ENCODE data around the gene ARNT2.

The ARNT2 gene

GRCh38 chr15:80442728-80443403 lies 38.7 kb downstream of the ARNT2 start:
- no peak for DNase-seq (ENCODE audit: low read depth)

- no peak for DNase-seq (ENCODE audit: low read depth)
These were observed 40.6 kb downstream of the ARNT2 start for GRCh38 chr15:80444680-80445251.

DNA sequence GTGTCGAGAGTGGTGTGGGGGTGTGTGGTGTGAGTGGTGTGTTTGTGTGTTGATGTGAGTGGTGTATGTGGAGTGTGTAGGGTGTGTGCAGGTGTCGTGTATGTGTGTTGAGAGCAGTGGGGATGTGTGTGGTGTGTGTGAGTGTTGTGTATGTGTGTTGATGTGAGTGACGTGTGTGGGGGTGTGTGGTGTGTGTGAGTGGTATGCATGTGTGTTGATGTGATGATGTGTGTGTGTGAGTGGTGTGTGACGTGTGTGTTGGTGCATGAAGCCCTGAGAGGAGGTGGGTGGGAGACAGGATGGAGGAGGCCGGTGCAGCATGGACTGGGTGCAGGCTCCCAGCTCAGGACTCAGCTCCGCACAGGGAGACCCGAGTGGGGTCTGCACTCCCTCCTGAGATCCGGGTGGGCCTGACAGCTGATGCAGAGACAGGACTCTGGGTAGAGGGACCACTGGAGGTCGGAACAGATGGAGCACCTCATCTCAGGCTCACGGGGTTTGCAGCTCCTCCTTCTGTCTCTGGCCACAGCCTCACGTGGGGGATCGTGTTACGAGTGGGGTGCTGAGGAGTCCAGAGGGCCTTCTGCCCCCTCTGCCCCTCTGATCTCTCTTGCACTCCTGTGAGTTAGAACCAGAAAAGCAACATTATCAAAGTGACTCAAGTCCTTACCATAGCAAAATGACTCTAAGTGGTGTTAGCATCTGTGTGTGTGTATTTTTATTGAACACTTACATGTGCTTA lies 41.3 kb downstream of the ARNT2 start:
- DNase-seq (ENCODE audit: low read depth) = no peak

GRCh38 chr15:80447077-80447476 lies 42.9 kb downstream of the ARNT2 start:
- no peak for DNase-seq (ENCODE audit: low read depth)

GRCh38 chr15:80449825-80450224 lies 45.6 kb downstream of the ARNT2 start:
- DNase-seq (ENCODE audit: low read depth) = no peak

GRCh38 chr15:80450811-80451321 lies 46.7 kb downstream of the ARNT2 start:
- DNase-seq (ENCODE audit: low read depth) = no peak

DNA sequence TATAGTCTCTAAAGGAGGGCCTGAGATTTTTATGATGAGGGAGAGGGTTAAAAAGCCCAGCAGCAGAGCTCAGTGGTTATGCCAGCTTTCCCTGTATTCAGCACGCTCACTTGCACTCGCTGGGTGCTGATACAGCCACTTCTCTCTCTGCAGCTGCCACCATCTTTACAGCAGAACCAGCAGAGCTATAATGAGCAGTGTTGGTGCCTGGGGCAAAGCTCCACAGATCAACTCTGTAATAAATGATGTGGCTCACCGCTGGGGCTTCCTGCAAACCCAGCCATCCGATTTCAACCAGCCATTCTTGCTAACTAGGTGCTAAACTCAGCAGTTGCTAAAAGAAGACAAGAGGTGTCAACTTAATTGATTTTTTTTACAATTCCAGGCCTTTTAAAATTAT lies 48.0 kb downstream of the ARNT2 start:
- DNase-seq (ENCODE audit: low read depth) = no peak

GRCh38 chr15:80455051-80455648 lies 51.0 kb downstream of the ARNT2 start:
- DNase-seq (ENCODE audit: low read depth) = no peak

- DNase-seq (ENCODE audit: low read depth) = peak; percentile 19
These were observed 51.7 kb downstream of the ARNT2 start for GRCh38 chr15:80455668-80456442.

DNA sequence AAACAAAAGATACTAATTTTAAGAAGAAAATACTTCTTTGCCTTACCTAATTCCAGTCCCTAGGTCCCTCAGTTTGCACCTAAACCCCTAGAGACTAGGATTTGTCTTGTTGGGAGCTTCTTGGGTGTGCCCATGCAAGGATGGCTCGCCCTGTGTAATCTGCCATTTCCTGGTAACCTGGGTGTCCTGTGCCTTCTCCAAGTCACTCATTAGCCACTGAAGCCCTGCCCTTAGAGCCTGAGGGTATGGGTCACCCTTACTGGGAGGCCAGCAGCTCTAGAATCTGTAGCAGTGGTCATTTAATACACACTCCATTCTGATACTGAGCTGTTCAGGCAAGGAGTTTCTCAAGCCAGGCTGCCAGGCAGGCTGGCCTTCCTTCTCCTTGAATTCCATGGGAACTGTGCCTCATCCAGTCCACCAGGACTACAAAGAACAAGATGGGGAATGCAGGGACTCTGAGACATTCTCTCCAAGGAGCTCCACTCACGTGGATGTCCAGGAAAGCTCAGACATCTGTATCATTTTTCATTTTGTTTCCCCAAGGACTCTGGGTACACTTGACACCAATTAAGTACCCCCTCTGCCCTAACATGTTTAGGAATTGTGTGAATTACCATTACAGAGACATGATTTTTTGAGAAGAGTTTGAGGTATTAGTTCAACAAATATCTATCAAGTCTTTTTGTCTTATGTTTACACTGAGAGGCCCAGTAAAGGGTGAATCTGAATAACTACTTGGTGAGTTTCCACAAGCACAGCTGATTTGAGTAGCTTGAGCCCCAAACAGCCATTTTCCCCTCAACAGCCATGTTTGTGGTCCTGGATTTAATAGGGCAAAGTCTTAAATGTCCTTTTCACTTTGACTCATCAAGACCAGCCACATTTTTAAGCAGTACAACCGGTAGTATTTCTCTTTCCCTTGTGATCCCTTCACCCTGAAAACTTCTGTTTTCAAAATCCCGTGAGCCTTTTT lies 52.6 kb downstream of the ARNT2 start:
- no peak for DNase-seq (ENCODE audit: low read depth)

DNA sequence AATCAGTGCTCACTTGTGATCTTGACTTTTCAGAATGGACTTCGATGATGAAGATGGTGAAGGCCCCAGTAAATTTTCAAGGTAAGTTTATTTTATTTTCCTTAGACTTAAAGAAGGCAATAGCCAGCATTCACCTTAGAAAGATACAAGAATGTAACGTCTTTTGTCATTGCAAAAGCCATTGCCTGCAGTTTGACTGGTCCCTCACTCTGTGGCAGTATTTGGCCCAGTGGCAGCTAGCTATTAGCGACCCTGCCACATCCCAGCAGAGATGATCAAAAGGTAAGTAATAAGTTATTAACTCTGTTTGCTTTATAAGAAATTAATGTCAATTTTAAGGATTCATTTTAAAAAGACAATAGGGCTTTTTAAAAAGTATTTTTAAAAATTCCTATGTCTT lies 53.7 kb downstream of the ARNT2 start:
- no peak for DNase-seq (ENCODE audit: low read depth)

GRCh38 chr15:80458580-80458979 lies 54.4 kb downstream of the ARNT2 start:
- DNase-seq (ENCODE audit: low read depth) = no peak

DNA sequence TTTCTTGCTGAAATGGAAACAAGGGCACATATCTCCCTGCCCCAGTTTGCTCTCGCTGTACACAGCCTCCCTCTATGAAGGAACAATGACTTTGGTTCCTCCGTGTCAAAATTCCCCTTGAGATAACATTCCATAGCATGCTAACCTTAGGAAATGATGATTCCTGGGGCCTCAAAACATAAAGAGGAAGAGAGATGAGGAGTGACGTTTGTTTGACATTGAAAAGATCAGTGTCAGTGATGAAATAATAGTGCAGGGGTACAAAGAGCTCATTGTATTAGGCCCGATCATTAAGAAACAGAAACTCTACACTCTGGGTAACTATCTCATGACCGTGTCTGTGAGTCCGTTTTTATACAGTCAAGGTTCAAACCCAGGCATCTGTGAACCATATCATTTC lies 55.2 kb downstream of the ARNT2 start:
- no peak for DNase-seq (ENCODE audit: low read depth)

DNA sequence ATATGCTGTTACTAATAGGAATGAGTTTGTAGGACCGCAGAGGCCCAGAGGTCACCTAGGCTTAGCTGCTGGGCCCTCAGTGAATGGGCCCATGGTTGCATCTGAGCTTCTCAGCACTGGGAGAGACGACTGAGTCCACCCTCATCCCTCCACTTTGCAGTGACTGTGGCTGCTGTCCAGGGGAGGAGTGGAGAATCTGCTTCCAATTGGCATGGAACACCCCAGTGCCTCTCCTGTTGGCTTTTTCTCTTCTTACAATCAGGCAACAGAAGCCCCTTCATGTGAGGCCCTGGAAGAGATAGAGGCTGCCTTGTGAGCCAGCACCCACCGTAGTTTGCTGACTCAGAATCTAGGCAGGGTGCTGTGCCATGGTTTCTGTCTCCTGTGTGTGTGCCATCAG lies 55.6 kb downstream of the ARNT2 start:
- no peak for DNase-seq (ENCODE audit: low read depth)

GRCh38 chr15:80461356-80462095 lies 57.3 kb downstream of the ARNT2 start:
- DNase-seq (ENCODE audit: low read depth) = no peak

DNA sequence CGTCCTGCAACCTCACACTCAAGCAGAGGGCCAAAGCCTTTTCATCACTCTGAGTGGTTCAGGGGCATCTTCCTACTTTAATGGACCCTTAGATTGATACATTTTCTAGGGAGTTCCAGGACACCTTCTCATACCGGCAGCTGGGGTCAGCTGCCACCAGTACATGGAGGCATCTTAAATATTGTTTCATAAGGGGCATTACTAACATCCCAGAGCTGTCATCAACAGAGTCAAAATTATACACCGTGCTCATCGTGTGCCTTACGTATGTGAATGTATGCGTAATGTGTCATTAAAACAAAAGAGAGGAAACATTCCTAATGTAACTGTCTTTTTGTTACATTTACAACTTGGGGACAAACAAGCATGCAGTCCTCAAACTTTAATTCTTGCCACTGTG lies 57.9 kb downstream of the ARNT2 start:
- DNase-seq (ENCODE audit: low read depth) = no peak

- no peak for DNase-seq (ENCODE audit: low read depth)
These were observed 58.8 kb downstream of the ARNT2 start for GRCh38 chr15:80462836-80463512.

DNA sequence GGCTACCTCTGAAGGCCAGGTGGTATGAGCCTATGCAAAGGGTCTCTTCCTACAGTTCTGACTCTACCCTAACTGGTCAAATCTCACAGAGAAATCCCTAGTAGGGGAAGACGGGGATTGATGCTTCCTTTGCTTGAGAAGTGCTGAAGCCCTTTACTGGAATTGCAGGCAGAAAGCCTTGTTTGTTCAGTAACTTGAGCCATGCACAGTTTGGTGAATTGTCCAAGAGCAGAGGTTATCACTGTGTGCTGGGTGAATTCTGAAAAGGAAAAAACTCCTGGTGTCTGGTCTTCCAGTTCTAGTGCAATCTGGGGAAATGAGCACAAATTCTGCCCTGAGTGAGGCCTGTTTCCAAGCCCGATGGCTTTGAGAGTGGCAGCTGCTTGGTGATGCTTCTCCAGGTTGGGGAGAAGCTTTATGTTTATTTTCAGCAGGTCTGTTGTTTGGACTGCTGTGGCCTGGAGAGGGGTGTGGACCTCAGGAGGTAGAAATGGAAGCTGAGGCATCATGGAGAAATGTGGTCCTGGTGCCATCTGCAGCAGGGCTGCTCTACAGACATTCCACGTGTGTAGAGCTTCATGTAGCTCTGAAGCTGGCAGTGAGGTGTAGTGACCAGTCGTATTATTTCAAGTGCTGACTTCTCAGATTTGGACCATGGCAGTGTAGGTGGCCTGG lies 60.9 kb downstream of the ARNT2 start:
- DNase-seq (ENCODE audit: low read depth) = no peak

GRCh38 chr15:80465626-80466005 lies 61.4 kb downstream of the ARNT2 start:
- DNase-seq (ENCODE audit: low read depth) = no peak
